DND-41 (cell line): Measurements from ENCODE around the gene HSPA12B.

ENCODE experiments used
- ATAC-seq: fragments of 200-7000 bp; cut with Tn5 transposase; 3 replicates; pipeline ENCODE4 v1.9.1; 2021; ENCODE audit warnings: low read depth; ENCODE audit not compliant: insufficient read depth
- DNase-seq: peaks from one replicate; pipeline ENCODE4 v3.0.0-alpha.2; 2020
- H2AFZ ChIP-seq: 2 replicates; pipeline ENCODE4 v1.6.0; 2012; ENCODE audit warnings: low read depth, low read length
- H3K27ac ChIP-seq: 2 replicates; pipeline ENCODE4 v1.5.1; 2012; ENCODE audit warnings: low read length, inconsistent platforms
- H3K27me3 ChIP-seq: fragments of 200-600 bp; sonication (generic); 2 replicates; pipeline ENCODE4 v1.6.0; 2012; ENCODE audit warnings: low read length, mild to moderate bottlenecking, inconsistent platforms; ENCODE audit not compliant: insufficient read depth, poor library complexity
- H3K36me3 ChIP-seq: 2 replicates; pipeline ENCODE4 v1.5.1; 2012; ENCODE audit warnings: low read length, inconsistent platforms; ENCODE audit not compliant: insufficient read depth
- H3K4me1 ChIP-seq: 2 replicates; pipeline ENCODE4 v1.5.1; 2012; ENCODE audit warnings: mild to moderate bottlenecking, low read length; ENCODE audit not compliant: insufficient read depth
- H3K4me2 ChIP-seq: 2 replicates; pipeline ENCODE4 v1.6.0; 2012; ENCODE audit warnings: mild to moderate bottlenecking, moderate library complexity, low read length, inconsistent platforms; ENCODE audit not compliant: insufficient read depth
- H3K4me3 ChIP-seq, 2 experiments: fragments of 200-600 bp in 1 of 2; shearing (Covaris generic) in 1 of 2; 2 replicates each; pipeline ENCODE4 v1.5.1; 2012 to 2016; ENCODE audit warnings: inconsistent platforms in 2 of 2, low read length in 2 of 2, mild to moderate bottlenecking in 2 of 2, low read depth in 1 of 2, moderate library complexity in 1 of 2
- H3K79me2 ChIP-seq: 2 replicates; pipeline ENCODE4 v1.6.0; 2012; ENCODE audit warnings: low read length, inconsistent platforms; ENCODE audit not compliant: insufficient read depth
- H3K9ac ChIP-seq: 2 replicates; pipeline ENCODE4 v1.6.0; 2012; ENCODE audit warnings: low read depth, mild to moderate bottlenecking, inconsistent platforms, low read length, moderate library complexity
- H3K9me3 ChIP-seq: 2 replicates; pipeline ENCODE4 v1.5.1; 2012; ENCODE audit warnings: low read length, moderate library complexity, mild to moderate bottlenecking, inconsistent platforms; ENCODE audit not compliant: insufficient read depth, severe bottlenecking
- H4K20me1 ChIP-seq: 2 replicates; pipeline ENCODE4 v1.6.0; 2012; ENCODE audit warnings: low read length; ENCODE audit not compliant: insufficient read depth
- EZH2 ChIP-seq: IDR thresholded peaks from 3 replicates; pipeline ENCODE4 v1.6.1; 2012; ENCODE audit warnings: borderline replicate concordance, low read depth, mild to moderate bottlenecking, moderate library complexity, low read length, inconsistent platforms; ENCODE audit not compliant: severe bottlenecking
- TF ChIP-seq, protein P1 (sequence below): IDR thresholded peaks from 2 replicates; pipeline ENCODE4 v1.5.1; 2012; ENCODE audit warnings: borderline replicate concordance, low read length, moderate library complexity, mild to moderate bottlenecking; ENCODE audit not compliant: poor library complexity, severe bottlenecking; ENCODE audit errors: extremely low read depth

HSPA12B gene

DNA sequence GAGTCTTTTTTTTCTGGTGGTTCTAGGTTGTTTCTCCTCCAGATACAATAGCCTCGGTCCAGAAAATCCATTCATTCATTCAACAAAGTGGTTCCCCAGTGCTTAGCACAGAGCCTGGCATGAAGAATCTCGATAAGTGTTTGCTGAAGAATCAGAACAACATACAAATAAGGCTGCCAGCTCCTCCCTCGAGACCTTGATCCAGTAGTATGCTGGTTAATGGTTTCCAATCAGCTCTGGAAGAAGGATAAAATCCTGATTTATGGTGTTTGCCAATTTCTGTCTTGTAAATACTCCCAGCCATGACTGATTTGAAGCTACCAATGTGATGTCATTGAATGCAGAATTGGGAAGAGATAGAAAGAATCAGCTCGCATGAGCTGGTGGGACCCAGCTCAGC is 3.3 kb downstream of the HSPA12B start:
- H3K27me3 ChIP-seq = peaks cover 5% of the 10 kb centered on the region
- TF ChIP-seq, protein P1, sequence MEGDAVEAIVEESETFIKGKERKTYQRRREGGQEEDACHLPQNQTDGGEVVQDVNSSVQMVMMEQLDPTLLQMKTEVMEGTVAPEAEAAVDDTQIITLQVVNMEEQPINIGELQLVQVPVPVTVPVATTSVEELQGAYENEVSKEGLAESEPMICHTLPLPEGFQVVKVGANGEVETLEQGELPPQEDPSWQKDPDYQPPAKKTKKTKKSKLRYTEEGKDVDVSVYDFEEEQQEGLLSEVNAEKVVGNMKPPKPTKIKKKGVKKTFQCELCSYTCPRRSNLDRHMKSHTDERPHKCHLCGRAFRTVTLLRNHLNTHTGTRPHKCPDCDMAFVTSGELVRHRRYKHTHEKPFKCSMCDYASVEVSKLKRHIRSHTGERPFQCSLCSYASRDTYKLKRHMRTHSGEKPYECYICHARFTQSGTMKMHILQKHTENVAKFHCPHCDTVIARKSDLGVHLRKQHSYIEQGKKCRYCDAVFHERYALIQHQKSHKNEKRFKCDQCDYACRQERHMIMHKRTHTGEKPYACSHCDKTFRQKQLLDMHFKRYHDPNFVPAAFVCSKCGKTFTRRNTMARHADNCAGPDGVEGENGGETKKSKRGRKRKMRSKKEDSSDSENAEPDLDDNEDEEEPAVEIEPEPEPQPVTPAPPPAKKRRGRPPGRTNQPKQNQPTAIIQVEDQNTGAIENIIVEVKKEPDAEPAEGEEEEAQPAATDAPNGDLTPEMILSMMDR = no peak
- TF ChIP-seq EZH2 = no peak
- no peak overlapping the region for H3K9ac ChIP-seq
- H3K27ac ChIP-seq = no peak overlapping the region
- ATAC-seq (no peak), DNase-seq (no peak)
- no peak overlapping the region for H3K4me2 ChIP-seq
- H3K79me2 ChIP-seq = no peaks in the 10 kb centered on the region
- no peak overlapping the region for H2AFZ ChIP-seq
- H3K9me3 ChIP-seq = no peaks in the 10 kb centered on the region
- H3K4me1 ChIP-seq = no peaks in the 10 kb centered on the region
- H3K4me3 ChIP-seq = no peak overlapping the region
- no peaks in the 10 kb centered on the region for H3K36me3 ChIP-seq
- no peaks in the 10 kb centered on the region for H4K20me1 ChIP-seq

DNA sequence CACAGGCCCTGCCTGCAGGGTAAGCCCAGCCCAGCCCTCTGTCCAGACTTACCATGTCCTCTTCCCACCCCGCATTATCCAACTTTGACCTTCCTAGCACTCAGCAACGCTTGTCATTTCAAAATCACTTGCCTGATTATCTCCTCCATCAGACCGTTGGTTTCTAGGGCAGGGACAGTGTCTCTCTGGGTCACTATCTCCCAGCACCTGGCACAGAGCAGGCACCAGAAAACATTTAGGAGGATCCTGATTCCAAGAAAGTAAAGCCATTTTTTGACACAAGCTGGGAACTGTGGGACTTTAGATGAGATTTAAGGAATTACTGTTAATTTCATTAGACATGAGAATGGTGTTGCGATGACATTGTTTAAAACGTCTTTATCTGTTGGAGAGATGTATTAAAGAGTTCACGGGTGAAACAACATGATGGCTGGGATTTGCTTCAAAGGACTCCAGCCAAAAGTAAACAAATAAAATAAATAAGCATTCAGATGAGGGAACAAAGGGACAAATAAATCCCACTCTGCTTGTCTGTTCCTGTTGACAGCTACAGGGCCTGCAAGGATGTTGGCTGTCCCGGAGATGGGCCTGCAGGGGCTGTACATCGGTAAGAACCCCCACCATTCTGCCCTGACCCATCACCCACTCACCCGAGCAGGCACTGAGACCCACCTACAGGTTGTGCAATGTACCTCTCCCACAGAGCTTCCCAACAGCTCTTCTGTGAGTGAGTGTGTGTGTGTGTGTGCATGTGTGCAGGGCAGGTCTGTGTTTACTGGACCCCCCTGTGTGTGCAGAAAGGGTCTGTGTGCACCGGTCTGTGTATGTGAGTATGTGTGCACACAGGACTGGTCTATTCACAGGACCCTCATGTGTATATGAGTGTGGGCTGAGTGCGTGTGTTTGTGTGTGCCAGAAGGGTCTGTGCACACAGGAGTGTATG is 5.9 kb downstream of the HSPA12B start:
- no peaks in the 10 kb centered on the region for H3K79me2 ChIP-seq
- no peaks in the 10 kb centered on the region for H4K20me1 ChIP-seq
- H3K4me1 ChIP-seq = no peaks in the 10 kb centered on the region
- no peak overlapping the region for H2AFZ ChIP-seq
- H3K27ac ChIP-seq = no peak overlapping the region
- H3K36me3 ChIP-seq = no peaks in the 10 kb centered on the region
- no peak overlapping the region for H3K9ac ChIP-seq
- no peak overlapping the region for H3K4me2 ChIP-seq
- H3K4me3 ChIP-seq = no peak overlapping the region
- no peaks in the 10 kb centered on the region for H3K27me3 ChIP-seq
- ATAC-seq (no peak), DNase-seq (no peak)
- TF ChIP-seq EZH2 = no peak
- TF ChIP-seq, protein P1 = no peak
- H3K9me3 ChIP-seq = no peaks in the 10 kb centered on the region

DNA sequence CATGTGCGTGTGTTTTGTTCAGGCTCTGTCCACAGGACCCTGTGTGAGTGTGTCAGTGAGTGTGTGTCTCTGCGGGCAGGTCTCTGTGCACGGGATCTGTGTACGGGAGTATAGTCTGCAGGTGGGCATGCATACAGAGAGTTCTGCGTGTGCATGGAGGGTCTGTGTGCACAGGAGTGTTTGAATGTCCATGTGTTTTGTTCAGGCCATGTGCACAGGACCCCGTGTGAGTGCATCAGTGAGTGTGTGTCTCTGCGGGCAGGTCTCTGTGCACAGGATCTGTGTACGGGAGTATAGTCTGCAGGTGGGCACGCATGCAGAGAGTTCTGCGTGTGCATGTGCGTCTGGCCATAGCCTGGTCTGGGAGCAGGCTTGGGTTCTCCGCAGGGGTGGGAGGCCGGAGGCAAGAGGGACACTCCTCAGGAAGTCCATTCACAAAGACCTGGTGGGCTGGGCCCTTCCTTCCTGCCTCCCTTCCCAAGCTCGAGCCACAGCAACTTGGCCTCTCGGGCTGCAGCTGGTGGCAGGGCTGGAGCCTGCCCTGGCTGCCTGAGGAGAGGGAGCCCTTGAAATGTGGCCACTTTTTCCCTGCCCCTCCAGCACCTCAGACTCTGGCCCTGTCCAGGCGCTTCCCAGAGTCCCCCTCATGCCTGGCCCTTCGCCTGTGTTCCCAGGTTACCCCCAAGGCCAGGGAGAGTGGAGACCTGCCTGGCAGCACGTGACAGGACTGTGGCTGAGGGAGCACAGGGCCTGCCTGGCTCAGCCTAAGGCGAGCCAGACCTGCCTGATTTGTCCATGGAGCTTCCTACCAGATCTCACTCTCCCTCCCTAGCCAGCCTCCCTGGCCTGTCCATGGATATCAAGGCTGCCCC is 6.8 kb downstream of the HSPA12B start:
- H3K4me2 ChIP-seq = no peak overlapping the region
- no peak for TF ChIP-seq EZH2
- TF ChIP-seq, protein P1 = no peak
- no peak overlapping the region for H3K4me3 ChIP-seq
- no peaks in the 10 kb centered on the region for H3K79me2 ChIP-seq
- H3K27me3 ChIP-seq = no peaks in the 10 kb centered on the region
- H3K9ac ChIP-seq = no peak overlapping the region
- H3K27ac ChIP-seq = no peak overlapping the region
- no peaks in the 10 kb centered on the region for H3K4me1 ChIP-seq
- H4K20me1 ChIP-seq = no peaks in the 10 kb centered on the region
- DNase-seq (no peak), ATAC-seq (no peak)
- no peak overlapping the region for H2AFZ ChIP-seq
- H3K9me3 ChIP-seq = no peaks in the 10 kb centered on the region
- no peaks in the 10 kb centered on the region for H3K36me3 ChIP-seq
